Heart right ventricle (tissue), 16 donors: ENCODE measurements around the gene ELK3. TPM values are rescaled to one million over a fixed set of nuclear protein-coding genes. Genes with fewer than 3 reads are reported as not detected.

Source experiments
- ATAC-seq, 8 donors: fragments of 200-7000 bp; cut with Tn5 transposase; one replicate each; pipeline ENCODE4 v1.9.1; 2020; ENCODE audit warnings: mild to moderate bottlenecking in 8 of 8, moderate library complexity in 8 of 8, moderate number of reproducible peaks in 1 of 8
- DNase-seq, 2 donors: peaks; one replicate each; pipeline ENCODE4 v3.0.0-alpha.2; 2020
- H3K27ac ChIP-seq, 10 donors: fragments of 200-600 bp; sonication (generic) in 2 of 10; one replicate each; pipeline versions ENCODE4 v1.5.0 to v1.8.0; 2020 to 2022; ENCODE audit warnings: mild to moderate bottlenecking in 3 of 10
- H3K27me3 ChIP-seq, 7 donors: fragments of 200-600 bp; one replicate each; pipeline ENCODE4 v1.8.0; 2021 to 2022; ENCODE audit warnings: mild to moderate bottlenecking in 2 of 7
- H3K36me3 ChIP-seq, 9 donors: fragments of 200-600 bp; sonication (generic) in 1 of 9; one replicate each; pipeline versions ENCODE4 v1.5.0 to v1.8.0; 2020 to 2022; ENCODE audit warnings: mild to moderate bottlenecking in 2 of 9
- H3K4me1 ChIP-seq, 9 donors: fragments of 200-600 bp; sonication (generic) in 1 of 9; one replicate each; pipeline versions ENCODE4 v1.5.0 to v1.8.0; 2020 to 2022; ENCODE audit warnings: mild to moderate bottlenecking in 4 of 9
- H3K4me3 ChIP-seq, 10 donors: fragments of 200-600 bp; sonication (generic) in 2 of 10; one replicate each; pipeline versions ENCODE4 v1.5.0 to v1.8.0; 2020 to 2022; ENCODE audit warnings: mild to moderate bottlenecking in 7 of 10, moderate library complexity in 2 of 10
- H3K9me3 ChIP-seq, 11 donors: fragments of 200-600 bp in 10 of 11; sonication (generic) in 2 of 11; one replicate each; pipeline versions ENCODE4 v1.5.0 to v1.8.0; 2013 to 2022; ENCODE audit warnings: mild to moderate bottlenecking in 2 of 11, control low read depth in 1 of 11, moderate library complexity in 1 of 11
- WGBS, 2 donors: extraction: QIAGEN DNeasy Blood & Tissue Kit; methylation state at CpG; one replicate each; pipeline ENCODE4 v1.1.7; 2013; ENCODE audit warnings: inconsistent platforms in 1 of 2; 5-methylcytosine and 5-hydroxymethylcytosine counted together
- intact Hi-C, 10 donors: fragments of 100-400 bp; cut with DNase I; formaldehyde crosslinking; loops; one replicate each; pipeline versions ENCODE4 v1.11.1 to v1.14.2; 2022
- polyA plus RNA-seq, 2 donors: library from polyadenylated mRNA; stranded (reverse); fragments of 200-250 nt; gene quantifications; one replicate each; pipeline ENCODE4 v1.2.3, GENCODE V29; 2013
- total RNA-seq, 10 donors: library from RNA; stranded (reverse); fragmentation: NEBNext Ultra II Directional in 3 of 10; extraction: Animal tissue kit (Norgen Biotek cat#: 25700) in 3 of 10; gene quantifications; one replicate each; pipeline versions ENCODE4 v1.2.1 to v1.2.4, GENCODE V29; 2021 to 2023
- TF ChIP-seq, protein P1 (sequence below), 9 donors: fragments of 200-600 bp; sonication (generic) in 2 of 9; IDR thresholded peaks; one replicate each; pipeline versions ENCODE4 v1.5.0 to v1.8.0; 2021 to 2022; ENCODE audit warnings: antibody characterized with exemption in 9 of 9, mild to moderate bottlenecking in 5 of 9, moderate library complexity in 1 of 9
- donor health status: Arrhythmogenic right ventricular cardiomyopathy.
- donor health status: ischemic (EF 13 %, LVEDD 7.1; RV severe dilation, severe dysfunction).
- donor health status: healthy with polysubstance abuse.
- donor health status: DM: no; HTN: yes; CAD: no.
- donor health status: DM: no; HTN: no; CAD: no.
- donor health status: ischemic (EF 25% LVEDD 6.9; RV normal size, moderate dysfunction).
- donor health status: ischemic (EF 25% LVEDD 5.7; RV mildly dilated, moderate dysfunction).
- donor health status: healthy.
- donor health status: DM: yes; HTN: yes; CAD: no.
- donor health status: Ischemic cardiomyopathy.
- donor health status: ischemic (EF 35%, LVEDD 5.7; RV mildly dilated, moderate dysfunction).
- donor health status: nonischemic (EF 11% LVEDD 7.7; RV severe dilation, severe dysfunction).
- donor health status: DM: yes; HTN: yes; CAD: no.
- donor health status: PGD.
- donor health status: ischemic (EF 29% LVEDD 5.4; RV normal size, mild dysfunction).
- donor health status: nonischemic (EF 23%, LVEDD 6.1; RV moderate dilation, normal function).

ELK3 gene
- total and polyA plus RNA-seq, 12 donors = 6.6 to 33.0 (median 21.4) TPM

DNA sequence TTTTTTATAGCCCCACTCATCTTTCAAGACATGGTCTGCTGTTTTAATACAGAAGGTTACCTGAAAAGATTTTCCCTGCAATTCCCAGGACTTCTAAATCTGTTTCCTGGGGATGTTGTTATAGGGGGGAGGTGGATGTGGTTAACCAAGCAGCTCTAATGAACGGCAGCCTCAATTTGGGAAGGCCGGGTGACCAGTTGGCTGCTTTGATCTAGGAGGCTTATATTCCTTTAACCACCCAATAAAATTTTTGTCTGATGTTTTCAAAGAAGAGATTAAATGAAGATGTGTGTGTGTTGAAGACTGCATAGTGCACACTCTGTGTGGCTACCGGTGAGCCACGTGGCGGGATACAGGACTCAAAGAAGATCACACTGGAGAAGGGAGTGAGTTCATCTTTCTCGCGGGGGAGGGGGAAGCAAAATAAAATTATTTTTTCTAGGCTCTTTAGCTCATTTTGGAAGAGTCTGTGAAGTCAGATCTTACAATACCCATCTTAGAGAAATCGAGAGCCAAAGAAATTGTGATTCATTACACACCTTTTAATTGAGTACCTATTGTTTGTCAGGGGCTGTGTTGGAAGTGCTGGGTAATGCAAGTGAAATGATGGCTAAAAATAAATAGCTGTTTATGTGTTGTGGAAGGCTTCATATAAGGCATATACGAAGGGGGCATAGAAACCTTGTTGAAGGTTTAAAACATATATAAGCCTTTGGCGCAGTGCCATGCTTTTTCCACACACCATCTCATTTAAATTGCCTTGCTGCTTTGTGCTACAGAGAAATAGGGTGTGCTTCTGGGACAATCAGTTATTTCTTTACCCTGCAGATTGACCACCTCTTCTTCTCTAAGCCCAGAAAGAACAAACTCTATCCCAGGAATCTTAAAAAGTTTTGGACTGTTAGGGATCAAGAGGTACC lies 18.5 kb downstream of the ELK3 start:
- TF ChIP-seq, protein P1, sequence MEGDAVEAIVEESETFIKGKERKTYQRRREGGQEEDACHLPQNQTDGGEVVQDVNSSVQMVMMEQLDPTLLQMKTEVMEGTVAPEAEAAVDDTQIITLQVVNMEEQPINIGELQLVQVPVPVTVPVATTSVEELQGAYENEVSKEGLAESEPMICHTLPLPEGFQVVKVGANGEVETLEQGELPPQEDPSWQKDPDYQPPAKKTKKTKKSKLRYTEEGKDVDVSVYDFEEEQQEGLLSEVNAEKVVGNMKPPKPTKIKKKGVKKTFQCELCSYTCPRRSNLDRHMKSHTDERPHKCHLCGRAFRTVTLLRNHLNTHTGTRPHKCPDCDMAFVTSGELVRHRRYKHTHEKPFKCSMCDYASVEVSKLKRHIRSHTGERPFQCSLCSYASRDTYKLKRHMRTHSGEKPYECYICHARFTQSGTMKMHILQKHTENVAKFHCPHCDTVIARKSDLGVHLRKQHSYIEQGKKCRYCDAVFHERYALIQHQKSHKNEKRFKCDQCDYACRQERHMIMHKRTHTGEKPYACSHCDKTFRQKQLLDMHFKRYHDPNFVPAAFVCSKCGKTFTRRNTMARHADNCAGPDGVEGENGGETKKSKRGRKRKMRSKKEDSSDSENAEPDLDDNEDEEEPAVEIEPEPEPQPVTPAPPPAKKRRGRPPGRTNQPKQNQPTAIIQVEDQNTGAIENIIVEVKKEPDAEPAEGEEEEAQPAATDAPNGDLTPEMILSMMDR (IDR thresholded peaks at IDR 0.05) = no peak
- peak overlapping the region in 9 of 10 donors; percentile 41 to 82 (median 71) for H3K27ac ChIP-seq
- H3K4me1 ChIP-seq = peaks cover 0 to 100% (median 89%) of the 10 kb centered on the region in 9 donors
- H3K4me3 ChIP-seq = peak overlapping the region in 3 of 10 donors; percentile 2 to 24 (median 13)
- H3K36me3 ChIP-seq = peaks cover 0 to 38% (median 0%) of the 10 kb centered on the region in 9 donors
- no peaks in the 10 kb centered on the region for H3K9me3 ChIP-seq
- H3K27me3 ChIP-seq = no peaks in the 10 kb centered on the region
- intact Hi-C loops = loop anchor here in 7 of 10 donors (2.0 to 10.0 kb wide), 8 partner anchors 16 to 305 kb away; no protein-coding TSS in a partner anchor
- DNase-seq (no peak), ATAC-seq (no peak)
- 68 to 71% methylated on average over 10 of the region's 10 CpGs for WGBS, 2 donors

DNA sequence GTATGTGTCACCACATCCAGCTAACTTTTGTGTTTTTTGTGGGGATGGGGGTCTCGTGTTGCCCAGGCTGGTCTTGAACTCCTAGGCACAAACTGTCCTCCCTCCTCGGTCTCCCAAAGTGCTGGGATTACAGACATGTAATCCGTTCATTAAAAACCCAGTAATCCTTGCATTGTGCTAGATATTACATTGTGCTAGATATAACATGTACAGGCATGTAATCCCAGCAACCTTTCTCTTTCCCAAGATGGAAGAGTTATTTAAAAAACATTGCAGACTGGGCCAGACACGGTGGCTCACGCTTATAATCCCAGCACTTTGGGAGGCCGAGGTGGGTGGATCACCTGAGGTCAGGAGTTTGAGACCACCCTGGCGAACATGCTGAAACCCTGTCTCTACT lies 19.7 kb downstream of the ELK3 start:
- ATAC-seq = no peak
- H3K4me1 ChIP-seq = peaks cover 0 to 97% (median 78%) of the 10 kb centered on the region in 9 donors
- no peak overlapping the region for H3K4me3 ChIP-seq
- no peaks in the 10 kb centered on the region for H3K9me3 ChIP-seq
- H3K27ac ChIP-seq = peak overlapping the region in 9 of 10 donors; percentile 34 to 82 (median 71)
- WGBS, 2 donors = 65 to 72% methylated on average over 7 of the region's 7 CpGs
- H3K27me3 ChIP-seq = no peaks in the 10 kb centered on the region
- intact Hi-C loops = loop anchor here in 9 of 10 donors (1.0 to 10.0 kb wide), 10 partner anchors 17 to 303 kb away; no protein-coding TSS in a partner anchor
- DNase-seq = no peak
- TF ChIP-seq, protein P1 (IDR thresholded peaks at IDR 0.05) = no peak
- peaks cover 0 to 38% (median 0%) of the 10 kb centered on the region in 9 donors for H3K36me3 ChIP-seq

DNA sequence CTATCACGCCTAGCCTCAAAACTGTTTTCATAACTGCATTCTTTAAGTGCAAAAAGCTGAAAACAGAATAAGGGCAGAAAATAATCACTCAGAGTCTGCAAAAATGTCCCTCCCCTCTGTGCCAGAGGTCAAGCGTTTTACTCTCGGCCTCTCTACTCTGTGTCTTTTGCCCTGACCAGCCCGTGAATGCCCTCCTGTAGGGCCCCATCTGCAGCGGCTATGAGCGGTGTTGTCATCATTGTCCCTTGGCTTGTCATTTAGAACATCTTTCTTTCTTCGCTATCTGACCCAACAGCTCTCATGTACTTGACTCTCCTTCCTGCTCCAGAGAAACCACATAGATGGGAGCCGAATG lies 21.7 kb downstream of the ELK3 start:
- Histone ChIP-seq H3K27ac (peak overlapping the region in 6 of 10 donors; percentile 0 to 80 (median 16)), H3K9me3 (no peaks in the 10 kb centered on the region), H3K4me3 (no peak overlapping the region), H3K4me1 (peaks cover 0 to 97% (median 75%) of the 10 kb centered on the region in 9 donors), H3K36me3 (peaks cover 0 to 41% (median 0%) of the 10 kb centered on the region in 9 donors), H3K27me3 (no peaks in the 10 kb centered on the region)
- DNase-seq (no peak), ATAC-seq (no peak)
- TF ChIP-seq, protein P1 (IDR thresholded peaks at IDR 0.05) = no peak
- WGBS, 2 donors = 79 to 80% methylated on average over 8 of the region's 8 CpGs
- intact Hi-C loops = loop anchor here in 8 of 10 donors (1.0 to 10.0 kb wide), 9 partner anchors 51 to 301 kb away; no protein-coding TSS in a partner anchor

DNA sequence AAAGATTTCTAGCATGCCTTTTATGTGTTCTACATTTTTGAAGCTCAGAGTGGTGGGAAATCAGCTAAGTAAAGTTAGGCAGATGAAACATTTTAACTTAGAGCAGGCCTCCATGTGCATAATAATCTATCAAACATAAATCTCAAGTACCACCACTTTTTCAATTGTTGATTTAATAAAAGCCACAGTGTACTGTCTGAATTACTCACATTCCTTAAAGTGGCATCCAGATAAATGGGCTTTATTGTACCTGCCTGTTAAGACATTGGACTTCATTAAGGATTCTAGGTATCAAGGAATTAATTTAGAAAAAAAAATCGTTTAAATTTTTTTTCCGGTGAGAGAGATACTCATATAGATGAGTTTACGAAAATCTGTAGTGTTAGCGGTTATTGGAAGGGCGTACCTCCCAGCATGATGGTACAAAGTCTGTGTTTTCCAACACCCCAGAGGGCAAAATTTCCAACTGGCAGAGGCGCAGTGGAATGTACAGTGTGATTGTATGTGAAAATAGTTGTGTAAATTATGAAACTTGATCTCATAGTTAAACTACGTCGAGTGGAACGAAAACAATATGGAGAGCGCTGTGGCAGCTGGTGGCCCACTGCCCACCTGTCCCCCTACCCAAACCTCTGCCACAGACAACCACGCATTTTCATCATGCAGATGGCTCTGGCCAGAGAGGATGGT lies 25.0 kb downstream of the ELK3 start:
- no peak for ATAC-seq
- H3K4me3 ChIP-seq = no peak overlapping the region
- no peak for DNase-seq
- peaks cover 0 to 95% (median 68%) of the 10 kb centered on the region in 9 donors for H3K4me1 ChIP-seq
- TF ChIP-seq, protein P1 (IDR thresholded peaks at IDR 0.05) = no peak
- no peaks in the 10 kb centered on the region for H3K27me3 ChIP-seq
- 87 to 89% methylated on average over 11 of the region's 11 CpGs for WGBS, 2 donors
- H3K36me3 ChIP-seq = peaks cover 0 to 56% (median 0%) of the 10 kb centered on the region in 9 donors
- no peaks in the 10 kb centered on the region for H3K9me3 ChIP-seq
- intact Hi-C loops = loop anchor here in 6 of 10 donors (5.0 to 10.0 kb wide), 5 partner anchors 157 to 298 kb away; no protein-coding TSS in a partner anchor
- H3K27ac ChIP-seq = peak overlapping the region in 4 of 10 donors; percentile 8 to 60 (median 30)
